ENCODE data around the gene TCEAL3.
A peak's percentile ranks its signal among the peaks of the same experiment; 100 is the strongest.
"Not testable (repeated sequence)": the region's sequence is repeated elsewhere in the genome, so short reads cannot be mapped to it uniquely, and the experiment has no call there.

TCEAL3 gene, protein sequence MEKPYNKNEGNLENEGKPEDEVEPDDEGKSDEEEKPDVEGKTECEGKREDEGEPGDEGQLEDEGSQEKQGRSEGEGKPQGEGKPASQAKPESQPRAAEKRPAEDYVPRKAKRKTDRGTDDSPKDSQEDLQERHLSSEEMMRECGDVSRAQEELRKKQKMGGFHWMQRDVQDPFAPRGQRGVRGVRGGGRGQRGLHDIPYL

GRCh38 chrX:103607364-103608305 is at the start of gene TCEAL3:
Gene TCEAL3 (plus strand): TSS chrX:103607963. CDS start chrX:103609065, 1,102 bp downstream.
- DNase-seq (ENCODE audit: low read depth in 2 of 3, low spot score in 2 of 3): no peak

GRCh38 chrX:103560256-103560655 is 47.5 kb upstream of the TCEAL3 start:
- DNase-seq (ENCODE audit: low read depth in 2 of 3, low spot score in 2 of 3): no peak

DNA sequence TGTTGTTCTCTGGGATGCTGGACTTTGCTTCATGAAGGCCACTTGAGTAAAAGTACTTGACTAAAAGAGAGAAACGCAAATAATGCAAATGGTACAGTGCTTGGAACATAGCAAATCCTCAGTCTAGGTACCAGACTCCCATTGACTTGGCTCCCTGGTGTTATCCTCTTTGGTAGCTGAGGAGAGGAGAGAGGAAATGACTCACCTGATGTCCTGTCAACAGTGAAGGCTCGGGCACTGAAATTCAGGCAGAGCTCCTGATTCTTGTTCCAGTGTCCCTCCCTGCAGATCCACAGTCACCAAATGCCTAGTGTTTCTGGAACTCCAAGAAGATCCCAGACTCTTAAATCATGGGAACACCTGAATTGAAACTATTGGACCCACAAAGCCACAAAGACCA is 45.0 kb upstream of the TCEAL3 start:
- no peak for DNase-seq (ENCODE audit: low read depth in 2 of 3, low spot score in 2 of 3)

- DNase-seq (ENCODE audit: low read depth in 2 of 3, low spot score in 2 of 3): no peak
Measured at GRCh38 chrX:103565197-103565596, 42.6 kb upstream of the TCEAL3 start.

DNA sequence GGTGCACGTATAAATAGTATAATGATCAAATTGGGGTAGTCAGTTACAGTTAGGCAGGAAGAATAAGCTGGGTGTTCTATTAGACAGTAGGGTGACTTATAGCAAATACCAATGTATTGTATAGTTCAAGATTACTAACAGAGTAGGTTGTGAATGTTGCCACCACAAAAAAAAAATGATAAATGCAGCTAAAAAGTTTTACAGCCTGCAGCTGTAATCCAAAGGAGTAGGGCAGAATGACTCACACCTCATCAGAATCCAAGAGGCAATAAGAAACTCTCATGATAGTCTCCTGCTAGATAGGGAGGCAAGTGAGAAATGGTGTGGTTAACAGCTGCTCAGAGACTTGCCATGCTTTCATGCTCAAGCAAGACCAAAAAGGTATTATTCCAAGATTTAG is 42.0 kb upstream of the TCEAL3 start:
- no peak for DNase-seq (ENCODE audit: low read depth in 2 of 3, low spot score in 2 of 3)

- no peak for DNase-seq (ENCODE audit: low read depth in 2 of 3, low spot score in 2 of 3)
Measured at GRCh38 chrX:103571121-103571520, 36.6 kb upstream of the TCEAL3 start.

DNA sequence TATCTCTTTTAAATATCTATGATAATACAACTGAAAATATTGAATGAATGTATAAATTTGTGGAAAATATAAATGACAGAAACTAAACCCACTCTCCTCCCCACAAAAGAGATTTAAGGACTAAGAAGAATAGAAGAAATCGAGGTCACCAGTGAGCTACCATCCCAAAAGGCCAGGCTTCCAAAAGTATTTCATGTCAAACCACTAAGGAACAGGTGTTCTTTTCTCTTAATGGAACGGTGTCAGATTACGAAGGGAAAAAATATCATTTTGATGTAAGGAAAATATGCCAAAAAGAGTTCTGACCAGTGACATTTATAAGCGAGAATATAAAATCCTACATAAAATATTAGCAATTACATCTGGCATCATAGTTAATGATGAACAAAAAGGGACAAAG is 36.0 kb upstream of the TCEAL3 start:
- no peak for DNase-seq (ENCODE audit: low read depth in 2 of 3, low spot score in 2 of 3)

GRCh38 chrX:103573202-103573601 is 34.6 kb upstream of the TCEAL3 start:
- no peak for DNase-seq (ENCODE audit: low read depth in 2 of 3, low spot score in 2 of 3)

GRCh38 chrX:103584596-103584995 is 23.2 kb upstream of the TCEAL3 start:
- no peak for DNase-seq (ENCODE audit: low read depth in 2 of 3, low spot score in 2 of 3)

GRCh38 chrX:103585411-103586313 is 22.1 kb upstream of the TCEAL3 start, which contains the start of gene TCEAL4:
Gene TCEAL4 (plus strand): TSS chrX:103585515. CDS start chrX:103586676, 1,161 bp downstream.
- DNase-seq (ENCODE audit: low read depth in 2 of 3, low spot score in 2 of 3): peak in 1 of 3 experiments; percentile 9

GRCh38 chrX:103586314-103586646 is 21.5 kb upstream of the TCEAL3 start:
- DNase-seq (ENCODE audit: low read depth in 2 of 3, low spot score in 2 of 3): no peak

DNA sequence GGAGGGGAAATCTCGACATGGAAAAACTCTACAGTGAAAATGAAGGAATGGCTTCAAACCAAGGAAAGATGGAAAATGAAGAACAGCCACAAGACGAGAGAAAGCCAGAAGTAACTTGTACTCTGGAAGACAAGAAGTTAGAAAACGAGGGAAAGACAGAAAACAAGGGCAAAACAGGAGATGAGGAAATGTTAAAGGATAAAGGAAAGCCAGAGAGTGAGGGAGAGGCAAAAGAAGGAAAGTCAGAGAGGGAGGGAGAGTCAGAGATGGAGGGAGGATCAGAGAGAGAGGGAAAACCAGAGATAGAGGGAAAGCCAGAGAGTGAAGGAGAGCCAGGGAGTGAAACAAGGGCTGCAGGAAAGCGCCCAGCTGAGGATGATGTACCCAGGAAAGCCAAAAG is 21.1 kb upstream of the TCEAL3 start:
- DNase-seq (ENCODE audit: low read depth in 2 of 3, low spot score in 2 of 3): no peak

DNA sequence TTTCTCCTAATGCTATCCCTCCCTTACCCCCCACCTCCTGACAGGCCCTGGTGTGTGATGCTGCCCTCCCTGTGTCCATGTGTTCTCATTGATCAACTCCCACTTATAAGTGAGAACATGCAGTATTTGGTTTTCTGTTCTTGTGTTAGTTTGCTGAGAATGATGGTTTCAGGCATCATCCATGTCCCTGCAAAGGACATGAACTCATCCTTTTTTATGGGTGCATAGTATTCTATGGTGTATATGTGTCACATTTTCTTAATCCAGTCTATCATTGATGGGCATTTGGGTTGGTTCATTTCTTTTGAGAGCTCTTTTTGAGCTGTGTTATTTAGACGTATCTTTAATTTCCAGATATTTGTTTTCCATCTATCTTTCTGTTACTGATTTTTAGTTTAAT is 15.5 kb upstream of the TCEAL3 start:
- DNase-seq (ENCODE audit: low read depth in 2 of 3, low spot score in 2 of 3): not testable (repeated sequence)

DNA sequence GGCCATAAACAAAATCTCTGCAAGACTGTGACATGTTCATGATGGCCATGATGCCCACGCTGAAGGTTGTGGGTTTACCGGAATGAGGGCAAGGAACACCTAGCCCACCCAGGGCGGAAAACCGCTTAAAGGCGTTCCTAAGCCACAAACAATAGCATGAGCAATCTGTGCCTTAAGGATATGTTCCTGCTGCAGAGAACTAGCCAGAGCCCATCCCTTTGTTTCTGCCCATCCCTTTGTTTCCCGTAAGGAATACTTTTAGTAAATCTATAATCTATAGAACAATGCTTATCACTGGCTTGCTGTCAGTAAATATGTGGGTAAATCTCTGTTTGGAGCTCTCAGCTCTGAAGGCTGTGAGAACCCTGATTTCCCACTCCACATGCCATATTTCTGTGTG is 12.6 kb upstream of the TCEAL3 start:
- DNase-seq (ENCODE audit: low read depth in 2 of 3, low spot score in 2 of 3): not testable (repeated sequence)

GRCh38 chrX:103608306-103608963 is 672 bp downstream of the TCEAL3 start:
- DNase-seq (ENCODE audit: low read depth in 2 of 3, low spot score in 2 of 3): no peak

DNA sequence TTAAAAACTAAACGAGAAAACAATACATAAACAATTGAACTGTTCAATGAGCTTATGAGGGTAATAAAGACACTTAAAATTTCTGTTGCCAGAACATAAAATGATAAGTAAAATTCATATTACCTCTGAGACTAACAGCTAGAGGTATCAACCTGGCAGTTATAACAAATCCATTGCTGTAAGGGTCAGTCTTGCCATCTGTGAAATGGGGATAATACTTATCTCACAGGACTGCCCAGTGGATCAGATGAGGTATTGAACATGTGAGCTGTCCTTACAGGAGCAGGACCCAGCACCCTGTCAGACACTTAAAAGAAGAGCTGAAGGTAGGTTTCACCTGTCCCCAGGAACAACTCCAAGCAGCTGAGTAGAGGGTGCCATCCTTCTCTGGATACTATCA is 2.5 kb downstream of the TCEAL3 start:
- no peak for DNase-seq (ENCODE audit: low read depth in 2 of 3, low spot score in 2 of 3)

DNA sequence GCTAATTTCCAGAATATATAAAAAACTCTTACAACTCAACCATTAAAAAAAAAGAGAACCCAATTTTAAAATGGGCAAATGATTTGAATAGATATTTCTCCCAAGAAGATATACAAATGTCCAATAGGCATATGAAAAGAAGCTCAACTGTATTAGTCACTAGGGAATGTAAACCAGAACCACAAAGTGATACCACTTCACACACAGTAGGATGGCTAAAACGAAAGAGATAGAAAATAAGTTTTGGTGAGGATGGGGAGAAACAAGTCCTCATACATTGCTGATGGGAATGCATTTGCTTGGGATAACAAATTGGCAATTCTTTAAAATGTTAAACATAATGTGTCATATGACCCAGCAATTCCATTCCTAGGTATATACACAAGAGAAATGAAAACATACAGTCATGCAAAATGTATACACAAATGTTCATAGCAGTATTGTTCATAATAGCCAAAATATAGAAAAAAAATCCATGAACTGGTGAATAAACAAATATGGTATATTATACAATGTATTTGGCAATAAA is 5.7 kb downstream of the TCEAL3 start:
- no peak for DNase-seq (ENCODE audit: low read depth in 2 of 3, low spot score in 2 of 3)

GRCh38 chrX:103614999-103615398 is 7.2 kb downstream of the TCEAL3 start:
- no peak for DNase-seq (ENCODE audit: low read depth in 2 of 3, low spot score in 2 of 3)

DNA sequence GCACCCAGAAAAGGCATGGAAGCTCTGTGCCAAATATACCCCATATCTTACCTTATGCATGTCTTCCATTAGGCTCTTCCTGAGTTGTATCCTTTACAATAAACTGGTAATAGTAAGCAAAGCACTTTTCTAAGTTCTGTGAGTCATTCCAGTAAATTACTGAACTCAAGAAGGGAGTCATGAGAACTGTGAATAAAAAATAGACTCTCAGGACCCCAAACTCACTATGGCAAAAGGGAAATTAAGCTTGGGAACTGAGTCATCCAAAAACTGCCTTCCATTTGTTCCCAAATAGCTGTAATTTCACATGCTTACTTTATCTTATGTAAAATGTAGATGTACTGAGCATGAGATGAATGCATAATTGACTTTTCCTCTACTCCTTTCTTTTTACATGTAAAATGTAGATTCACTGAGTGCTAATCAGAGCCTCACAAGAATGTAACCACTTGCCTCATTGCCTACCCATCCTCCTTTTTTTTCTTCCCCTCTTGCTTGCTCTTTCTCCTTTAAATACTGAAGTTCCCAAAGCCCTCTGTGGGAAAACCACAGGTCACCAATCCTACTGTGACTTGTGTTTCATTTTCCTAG is 8.1 kb downstream of the TCEAL3 start:
- DNase-seq (ENCODE audit: low read depth in 2 of 3, low spot score in 2 of 3): no peak

DNA sequence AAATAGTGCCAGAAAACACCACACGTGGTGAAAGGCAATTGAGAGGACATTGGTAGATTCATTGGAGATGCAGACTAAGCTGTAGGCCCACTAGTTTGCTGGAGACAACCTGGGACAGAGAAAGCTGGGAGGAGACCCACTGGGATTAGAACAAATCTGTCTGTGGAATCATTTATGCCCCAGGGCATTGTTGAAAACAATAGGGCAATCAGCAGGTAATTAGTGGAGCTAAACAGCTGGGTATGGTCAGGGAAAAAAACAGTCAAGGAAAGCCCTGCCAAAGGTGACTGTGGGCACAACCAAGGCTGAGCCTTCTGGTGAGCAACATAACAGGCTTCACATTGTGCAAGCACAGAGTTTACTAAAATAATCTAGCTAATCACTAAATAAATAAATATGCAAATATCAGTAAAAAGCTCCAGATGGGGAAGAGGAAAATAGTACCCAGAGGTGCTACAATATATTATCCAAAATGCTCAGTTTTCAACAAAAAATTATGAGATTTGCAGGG is 9.0 kb downstream of the TCEAL3 start:
- no peak for DNase-seq (ENCODE audit: low read depth in 2 of 3, low spot score in 2 of 3)
